AG04450 (cell line): ENCODE measurements around the gene KCNJ4. TPM values are rescaled to one million over a fixed set of nuclear protein-coding genes. Genes with fewer than 3 reads are reported as not detected.

ENCODE experiments used
- CTCF ChIA-PET: fragments of 300-600, 350-600 bp; formaldehyde crosslinking; extraction: SDS; loops from one replicate; lab custom pipeline; 2022; ENCODE audit warnings: antibody characterized with exemption, inconsistent platforms; lab: Charles Lee
- POLR2A ChIA-PET: fragments of 350-600 bp; formaldehyde crosslinking; extraction: SDS; loops from one replicate; lab custom pipeline; 2021; ENCODE audit warnings: antibody characterized with exemption, inconsistent platforms; lab: Yijun Ruan, JAX
- DNase-seq: peaks from one replicate; pipeline ENCODE4 v3.0.0-alpha.2; 2011; ENCODE audit warnings: low read depth, low spot score
- H3K27ac ChIP-seq: one replicate; pipeline ENCODE4 v1.5.1; 2012; ENCODE audit warnings: low read depth, low read length, control low read depth
- H3K27me3 ChIP-seq: one replicate; pipeline ENCODE4 v1.6.0; 2012; ENCODE audit warnings: low read length; ENCODE audit not compliant: control insufficient read depth, insufficient read depth
- H3K4me3 ChIP-seq: 2 replicates; pipeline ENCODE4 v1.5.1; 2011; ENCODE audit warnings: mild to moderate bottlenecking, low read depth, low read length, control low read depth
- H3K9me3 ChIP-seq: 2 replicates; pipeline ENCODE4 v1.5.1; 2012; ENCODE audit warnings: low read length; ENCODE audit not compliant: control insufficient read depth, insufficient read depth
- CTCF ChIP-seq: IDR thresholded peaks from 2 replicates; pipeline ENCODE4 v1.5.1; 2011; ENCODE audit warnings: low read depth, low read length, control low read depth, inconsistent platforms
- polyA plus RNA-seq: library from polyadenylated mRNA; depleted of rRNA; stranded (reverse); fragments of >200 nt; gene quantifications from 2 replicates; pipeline ENCODE4 v1.2.3, GENCODE V29; 2011

KCNJ4 gene
- polyA plus RNA-seq, 1 experiment, result not detected

DNA sequence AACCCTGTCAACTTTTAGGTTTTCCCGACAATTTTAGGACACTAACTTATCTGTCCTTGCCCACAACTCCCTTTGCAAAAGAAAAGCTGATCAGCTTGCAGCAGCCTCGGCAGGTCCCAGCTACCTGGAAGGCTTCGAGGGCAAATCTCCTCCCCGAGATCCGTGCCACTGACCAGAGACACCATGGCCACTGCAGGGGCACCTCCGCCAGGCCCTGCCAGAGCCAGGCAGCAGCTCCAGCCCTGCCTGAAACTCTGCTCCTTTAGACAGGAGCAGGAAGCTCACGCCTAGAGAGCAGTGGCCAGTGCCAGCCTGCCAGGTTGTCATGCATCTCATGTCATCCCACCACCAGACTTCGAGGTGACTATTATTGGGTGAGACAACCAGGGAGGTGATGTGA, 21.1 kb downstream of the KCNJ4 start:
- no peak for TF ChIP-seq CTCF
- no peak overlapping the region for H3K4me3 ChIP-seq
- no peak overlapping the region for H3K27ac ChIP-seq
- no peaks in the 10 kb centered on the region for H3K9me3 ChIP-seq
- no peak for DNase-seq
- peaks cover 18% of the 10 kb centered on the region for H3K27me3 ChIP-seq
- POLR2A ChIA-PET, result no interaction called here
- CTCF ChIA-PET, result interaction anchor here (0.5 kb wide), 1 partner anchor 149 kb away, joined by 4 read pairs; no protein-coding TSS in a partner anchor

- no peak overlapping the region for H3K4me3 ChIP-seq
- peaks cover 18% of the 10 kb centered on the region for H3K27me3 ChIP-seq
- no peak for DNase-seq
- H3K9me3 ChIP-seq, result peaks cover 7% of the 10 kb centered on the region; the same call in 1 of the 2 replicates
- TF ChIP-seq CTCF, result no peak
- H3K27ac ChIP-seq, result no peak overlapping the region
- POLR2A ChIA-PET, result no interaction called here
- CTCF ChIA-PET, result no interaction called here
These were observed 22.7 kb downstream of the KCNJ4 start for GRCh38 chr22:38432264-38432663.

DNA sequence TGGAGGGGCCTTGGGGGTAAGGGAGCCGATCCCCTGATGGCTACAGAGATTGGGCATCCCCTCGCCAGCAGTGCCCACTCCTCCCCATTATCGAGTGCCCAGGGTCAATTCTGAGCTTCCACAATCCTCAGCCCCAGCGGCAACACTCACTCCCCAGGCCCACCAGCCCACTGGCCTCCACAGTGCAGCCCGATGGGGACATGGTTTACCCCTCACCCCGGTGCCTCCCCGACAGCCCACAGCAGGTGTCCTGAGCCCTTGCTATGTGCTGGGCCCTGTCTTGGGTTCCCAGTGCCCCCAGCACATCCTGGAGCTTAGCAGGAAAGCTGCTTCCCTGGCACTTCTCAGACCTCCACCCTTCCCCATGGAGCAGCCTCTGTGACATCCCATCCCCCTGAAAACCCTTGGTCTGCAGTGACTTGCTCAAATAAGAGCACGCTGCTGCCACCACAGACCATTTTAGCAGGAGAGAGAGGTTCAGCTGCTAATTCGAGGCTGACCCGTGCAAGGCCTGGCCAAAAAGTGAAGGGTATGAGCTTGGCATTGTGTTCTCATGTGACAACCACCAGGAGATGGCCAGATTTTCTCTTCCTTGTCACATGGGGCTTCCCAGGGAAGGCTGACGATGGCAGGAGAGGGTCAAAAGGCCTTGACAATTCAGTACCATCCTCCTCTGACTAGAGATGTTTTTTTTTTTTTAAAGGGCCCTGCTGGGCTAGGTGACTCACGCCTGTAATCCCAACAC, 23.6 kb downstream of the KCNJ4 start:
- H3K27me3 ChIP-seq, result peaks cover 18% of the 10 kb centered on the region
- CTCF ChIA-PET, result interaction anchor here (1.2 kb wide), 1 partner anchor 141 kb away, joined by 4 read pairs; no protein-coding TSS in a partner anchor
- DNase-seq, result no peak
- peaks cover 15% of the 10 kb centered on the region; the same call in 1 of the 2 replicates for H3K9me3 ChIP-seq
- no peak overlapping the region for H3K4me3 ChIP-seq
- TF ChIP-seq CTCF, result no peak
- POLR2A ChIA-PET, result no interaction called here
- no peak overlapping the region for H3K27ac ChIP-seq

DNA sequence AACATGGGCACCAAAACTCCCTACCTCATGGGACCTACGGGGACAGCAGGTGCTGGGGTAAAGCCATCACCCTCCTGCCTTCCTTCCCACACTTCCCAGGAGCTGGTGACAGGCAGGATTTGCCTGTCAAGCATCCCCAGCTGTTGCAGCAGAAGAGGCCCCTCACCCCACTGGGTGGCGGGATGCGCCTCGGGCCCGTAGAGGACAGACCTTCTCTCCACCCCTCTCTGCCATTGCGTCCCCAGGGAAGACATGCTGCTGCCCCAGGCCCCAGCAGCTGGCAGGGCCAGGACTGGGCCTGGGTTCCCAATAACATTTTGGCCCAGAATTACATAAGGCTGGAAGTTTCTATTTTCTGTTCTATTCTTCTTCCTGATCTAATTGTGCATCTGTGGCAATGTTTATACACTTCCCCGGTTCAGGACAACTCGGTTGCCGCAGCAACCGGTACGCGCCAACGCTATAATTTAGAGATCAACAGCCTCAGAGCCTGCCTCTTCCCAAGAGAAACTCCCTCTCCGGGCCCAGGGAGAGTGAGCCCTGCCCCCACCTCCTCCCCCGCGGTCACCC, 25.4 kb downstream of the KCNJ4 start:
- ChIA-PET CTCF (interaction anchor here (0.6 kb wide), 1 partner anchor 493 kb away, joined by 3 read pairs; no protein-coding TSS in a partner anchor), POLR2A (interaction anchor here (0.7 kb wide), 1 partner anchor 42 kb away, joined by 5 read pairs; no protein-coding TSS in a partner anchor)
- no peak for TF ChIP-seq CTCF
- Histone ChIP-seq H3K27me3 (peaks cover 16% of the 10 kb centered on the region), H3K27ac (no peak overlapping the region), H3K4me3 (no peak overlapping the region), H3K9me3 (peaks cover 16% of the 10 kb centered on the region; the same call in 1 of the 2 replicates)
- no peak for DNase-seq

DNA sequence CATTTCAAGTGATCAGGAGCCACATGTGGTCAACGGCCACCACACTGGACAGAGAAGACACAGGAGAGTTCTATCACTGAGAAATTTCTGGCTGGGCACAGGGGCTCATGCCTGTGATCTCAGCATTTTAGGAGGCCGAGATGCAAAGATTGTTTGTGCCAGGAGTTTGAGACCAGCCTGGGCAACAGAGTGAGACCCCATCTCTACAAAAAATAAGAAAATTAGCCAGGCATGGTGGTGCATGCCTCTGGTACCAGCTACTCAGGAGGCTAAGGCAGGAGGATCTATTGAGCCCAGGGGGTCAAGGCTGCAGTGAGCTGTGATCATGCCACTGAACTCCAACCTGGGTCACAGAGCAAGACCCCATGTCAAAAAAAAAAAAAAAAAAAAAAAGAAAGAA, 26.3 kb downstream of the KCNJ4 start:
- Histone ChIP-seq H3K27me3 (peaks cover 7% of the 10 kb centered on the region), H3K27ac (no peak overlapping the region), H3K4me3 (no peak overlapping the region), H3K9me3 (peaks cover 16% of the 10 kb centered on the region; the same call in 1 of the 2 replicates)
- ChIA-PET POLR2A (no interaction called here), CTCF (interaction anchor here (0.6 to 1.2 kb wide), 3 partner anchors 15 to 492 kb away, joined by 3 to 4 read pairs (median 3); no protein-coding TSS in a partner anchor)
- DNase-seq, result no peak
- TF ChIP-seq CTCF, result no peak
